Fibroblast of lung (primary cell): ENCODE data around the gene VAMP1. TPM values are rescaled to one million over a fixed set of nuclear protein-coding genes. Genes with fewer than 3 reads are reported as not detected.

Source experiments
- DNase-seq, 2 donors: peaks; one replicate each; pipeline versions ENCODE4 v3.0.0 to v3.0.0-alpha.2; 2010; ENCODE audit warnings: low read depth in 2 of 2
- H2AFZ ChIP-seq: 2 replicates; pipeline ENCODE4 v1.5.1; 2012; ENCODE audit warnings: low read length, control low read depth, inconsistent platforms
- H3K27ac ChIP-seq: 2 replicates; pipeline ENCODE4 v1.5.1; 2011; ENCODE audit warnings: low read length, control low read depth; ENCODE audit not compliant: insufficient read depth
- H3K27me3 ChIP-seq: 2 replicates; pipeline ENCODE4 v1.5.1; 2011; ENCODE audit warnings: mild to moderate bottlenecking, low read length; ENCODE audit not compliant: control insufficient read depth, insufficient read depth
- H3K36me3 ChIP-seq: 2 replicates; pipeline ENCODE4 v1.5.1; 2011; ENCODE audit warnings: low read length; ENCODE audit not compliant: control insufficient read depth, insufficient read depth
- H3K4me1 ChIP-seq: 2 replicates; pipeline ENCODE4 v1.5.1; 2011; ENCODE audit warnings: low read length; ENCODE audit not compliant: control insufficient read depth, insufficient read depth; ENCODE audit errors: extremely low read depth
- H3K4me2 ChIP-seq: 2 replicates; pipeline ENCODE4 v1.5.1; 2011; ENCODE audit warnings: low read length, control low read depth; ENCODE audit not compliant: insufficient read depth; ENCODE audit errors: extremely low read depth
- H3K4me3 ChIP-seq, 4 experiments: fragments of 200-600 bp in 1 of 4; sonication (generic) in 1 of 4; replicated peaks in 1 of 4; 2 replicates each; pipeline ENCODE4 v1.5.1; 2011 to 2016; ENCODE audit warnings: low read length in 4 of 4, low read depth in 3 of 4, mild to moderate bottlenecking in 3 of 4, control low read depth in 2 of 4, inconsistent platforms in 1 of 4, mixed read lengths in 1 of 4; ENCODE audit not compliant: insufficient read depth in 1 of 4; ENCODE audit errors: control extremely low read depth in 1 of 4
- H3K79me2 ChIP-seq: 2 replicates; pipeline ENCODE4 v1.5.1; 2012; ENCODE audit warnings: mild to moderate bottlenecking, low read length, inconsistent platforms; ENCODE audit not compliant: control insufficient read depth, insufficient read depth
- H3K9ac ChIP-seq: 2 replicates; pipeline ENCODE4 v1.5.1; 2011; ENCODE audit warnings: mild to moderate bottlenecking, low read length, control low read depth; ENCODE audit not compliant: insufficient read depth
- H3K9me3 ChIP-seq: 2 replicates; pipeline ENCODE4 v1.5.1; 2012; ENCODE audit warnings: low read depth, low read length; ENCODE audit not compliant: control insufficient read depth, insufficient read depth
- H4K20me1 ChIP-seq: 2 replicates; pipeline ENCODE4 v1.5.1; 2011; ENCODE audit warnings: low read length; ENCODE audit not compliant: control insufficient read depth, insufficient read depth; ENCODE audit errors: extremely low read depth
- CTCF ChIP-seq, 2 donors: IDR thresholded peaks in 1 of 2; conservative IDR thresholded peaks in 1 of 2; 1 replicate in 1 of 2; 2 replicates in 1 of 2; pipeline ENCODE4 v1.5.1; 2011 to 2012; ENCODE audit warnings: low read length in 2 of 2, control low read depth in 1 of 2, inconsistent platforms in 1 of 2, low read depth in 1 of 2, mild to moderate bottlenecking in 1 of 2
- EZH2 ChIP-seq: IDR thresholded peaks from 2 replicates; pipeline ENCODE4 v1.5.1; 2012; ENCODE audit warnings: low read length, control low read depth, mild to moderate bottlenecking; ENCODE audit errors: missing control alignments
- polyA plus RNA-seq, 2 donors: library from polyadenylated mRNA; depleted of rRNA in 1 of 2; stranded (reverse) in 1 of 2; unstranded in 1 of 2; fragments of >200 nt; gene quantifications; 2 replicates each; pipeline ENCODE4 v1.2.1, GENCODE V29; 2011 to 2012; ENCODE audit warnings: missing spikeins in 1 of 2
- total RNA-seq: library from RNA; depleted of rRNA; stranded (reverse); fragments of >200 nt; gene quantifications from 2 replicates; pipeline ENCODE4 v1.2.1, GENCODE V29; 2014

Gene VAMP1
- total and polyA plus RNA-seq, 2 donors (not counting 1 experiment from before 2014, with no cell fraction given): 14.9 to 20.3 TPM

- TF ChIP-seq CTCF (conservative IDR thresholded peaks at IDR 0.05 in 1 of 2, IDR thresholded peaks at IDR 0.05 in 1 of 2; ENCODE audit: low read depth in 1 of 2, low read length in 2 of 2): no peak
- TF ChIP-seq EZH2: no peak
- Histone ChIP-seq H3K27ac (no peak within 1 kb of the TSS), H3K4me2 (no peak within 1 kb of the TSS)
These were observed 25.5 kb downstream of the VAMP1 start, which contains the start of gene CD27 for GRCh38 chr12:6444704-6445688. TSS of gene CD27 (plus strand) at chr12:6444955. CDS start at chr12:6445096, 141 bp downstream.

GRCh38 chr12:6444031-6444430 lies 26.4 kb downstream of the VAMP1 start:
- Histone ChIP-seq H2AFZ (no peak overlapping the region), H3K27ac (no peak overlapping the region), H3K4me1 (no peaks in the 10 kb centered on the region), H3K9ac (no peak overlapping the region), H3K4me2 (no peak overlapping the region), H3K4me3 (no peak overlapping the region), H3K9me3 (no peaks in the 10 kb centered on the region), H3K36me3 (no peaks in the 10 kb centered on the region), H3K79me2 (no peaks in the 10 kb centered on the region), H4K20me1 (no peaks in the 10 kb centered on the region), H3K27me3 (no peaks in the 10 kb centered on the region)
- no peak for DNase-seq
- TF ChIP-seq CTCF (conservative IDR thresholded peaks at IDR 0.05 in 1 of 2, IDR thresholded peaks at IDR 0.05 in 1 of 2; ENCODE audit: low read depth in 1 of 2, low read length in 2 of 2) (no peak), EZH2 (no peak)

More at GRCh38 chr12:6444704-6445688, 25.5 kb downstream of the VAMP1 start, which contains the start of gene CD27:
- no peaks in the 10 kb centered on the region for H3K4me1 ChIP-seq
- H3K9me3 ChIP-seq: no peaks in the 10 kb centered on the region
- no peaks in the 10 kb centered on the region for H4K20me1 ChIP-seq
- peaks cover under 1% of the 10 kb centered on the region for H3K79me2 ChIP-seq
- no peak for DNase-seq
- H2AFZ ChIP-seq: no peak within 1 kb of the TSS
- H3K27me3 ChIP-seq: no peaks in the 10 kb centered on the region
- H3K4me3 ChIP-seq: no peak within 1 kb of the TSS
- no peaks in the 10 kb centered on the region for H3K36me3 ChIP-seq
- H3K9ac ChIP-seq: no peak within 1 kb of the TSS

GRCh38 chr12:6443361-6443983 lies 27.0 kb downstream of the VAMP1 start:
- Histone ChIP-seq H3K79me2 (no peaks in the 10 kb centered on the region), H4K20me1 (no peaks in the 10 kb centered on the region), H3K9ac (no peak overlapping the region), H3K4me1 (no peaks in the 10 kb centered on the region), H2AFZ (no peak overlapping the region), H3K36me3 (no peaks in the 10 kb centered on the region), H3K9me3 (no peaks in the 10 kb centered on the region), H3K4me3 (no peak overlapping the region), H3K27ac (no peak overlapping the region), H3K27me3 (no peaks in the 10 kb centered on the region), H3K4me2 (no peak overlapping the region)
- no peak for DNase-seq
- TF ChIP-seq EZH2 (no peak), CTCF (conservative IDR thresholded peaks at IDR 0.05 in 1 of 2, IDR thresholded peaks at IDR 0.05 in 1 of 2; ENCODE audit: low read depth in 1 of 2, low read length in 2 of 2) (no peak)
